B cell (primary cell): Measurements from ENCODE around the gene RRAGC. TPM values are rescaled to one million over a fixed set of nuclear protein-coding genes. Genes with fewer than 3 reads are reported as not detected.

ENCODE experiments used
- ATAC-seq: fragments of 200-7000 bp; cut with Tn5 transposase; one replicate; pipeline ENCODE4 v1.10.0; 2021; ENCODE audit warnings: low read depth, mild to moderate bottlenecking, moderate number of reproducible peaks, moderate library complexity
- CTCF ChIA-PET: fragments of 350-600 bp; sonication (Branson Sonifier 250); formaldehyde crosslinking; loops from one replicate; lab custom pipeline; 2021; ENCODE audit warnings: antibody characterized with exemption, inconsistent platforms; lab: Charles Lee
- POLR2A ChIA-PET: fragments of 350-600 bp; sonication (Branson Sonifier 250); formaldehyde crosslinking; loops from one replicate; lab custom pipeline; 2021; ENCODE audit warnings: antibody characterized with exemption; lab: Charles Lee
- DNase-seq: peaks from one replicate; pipeline ENCODE4 v3.0.0; 2013
- H2AFZ ChIP-seq: 2 replicates; pipeline ENCODE4 v1.6.1; 2012; ENCODE audit warnings: mild to moderate bottlenecking, low read depth, low read length; ENCODE audit not compliant: insufficient read depth, poor library complexity, severe bottlenecking
- H3K27ac ChIP-seq, 2 donors: 1 replicate in 1 of 2; 2 replicates in 1 of 2; pipeline ENCODE4 v1.5.1; 2012 to 2013; ENCODE audit warnings: low read length in 2 of 2, mild to moderate bottlenecking in 2 of 2, moderate library complexity in 1 of 2
- H3K27me3 ChIP-seq, 4 experiments: fragments of 200-600 bp in 1 of 4; sonication (generic) in 1 of 4; replicated peaks in 1 of 4; 1 replicate in 2 of 4; 2 replicates in 2 of 4; pipeline versions ENCODE4 v1.6.1 to v1.7.0; 2013 to 2016; ENCODE audit warnings: low read length in 3 of 4, mild to moderate bottlenecking in 2 of 4, mixed read lengths in 1 of 4, moderate library complexity in 1 of 4; ENCODE audit not compliant: insufficient read depth in 4 of 4, control insufficient read depth in 3 of 4; ENCODE audit errors: control extremely low read depth in 1 of 4
- H3K36me3 ChIP-seq, 2 experiments: replicated peaks in 1 of 2; 1 replicate in 1 of 2; 2 replicates in 1 of 2; pipeline versions ENCODE4 v1.6.1 to v1.7.1; 2013; ENCODE audit warnings: low read length in 1 of 2; ENCODE audit not compliant: insufficient read depth in 2 of 2, control insufficient read depth in 1 of 2; ENCODE audit errors: control extremely low read depth in 1 of 2, extremely low read depth in 1 of 2
- H3K4me1 ChIP-seq, 2 donors: fragments of 200-600 bp in 1 of 2; sonication (generic) in 1 of 2; 1 replicate in 1 of 2; 2 replicates in 1 of 2; pipeline versions ENCODE4 v1.5.1 to v1.6.1; 2013 to 2017; ENCODE audit warnings: low read length in 2 of 2; ENCODE audit not compliant: control insufficient read depth in 2 of 2, insufficient read depth in 2 of 2
- H3K4me2 ChIP-seq: replicated peaks from 2 replicates; pipeline ENCODE3; 2012; ENCODE audit warnings: mild to moderate bottlenecking, low read depth, low read length; ENCODE audit not compliant: poor library complexity, severe bottlenecking
- H3K4me3 ChIP-seq, 5 experiments: fragments of 200-600 bp in 1 of 5; sonication (generic) in 1 of 5; 1 replicate in 3 of 5; 2 replicates in 2 of 5; pipeline versions ENCODE4 v1.5.1 to v1.7.0; 2011 to 2016; ENCODE audit warnings: low read length in 4 of 5, mild to moderate bottlenecking in 4 of 5, low read depth in 2 of 5, control low read depth in 1 of 5, moderate library complexity in 1 of 5; ENCODE audit not compliant: insufficient read depth in 1 of 5; ENCODE audit errors: control extremely low read depth in 1 of 5, extremely low read depth in 1 of 5
- H3K79me2 ChIP-seq: fragments of 200-600 bp; sonication (generic); one replicate; pipeline ENCODE4 v1.6.0; 2016; ENCODE audit warnings: low read length; ENCODE audit not compliant: control insufficient read depth, insufficient read depth
- H3K9ac ChIP-seq: fragments of 200-600 bp; sonication (generic); 2 replicates; pipeline ENCODE4 v1.6.1; 2017; ENCODE audit warnings: mild to moderate bottlenecking, low read length, moderate library complexity
- H3K9me3 ChIP-seq, 3 donors: one replicate each; pipeline versions ENCODE4 v1.6.1 to v1.7.1; 2013; ENCODE audit warnings: low read length in 2 of 3; ENCODE audit not compliant: control insufficient read depth in 2 of 3, insufficient read depth in 1 of 3; ENCODE audit errors: control extremely low read depth in 1 of 3
- H4K20me1 ChIP-seq: 2 replicates; pipeline ENCODE4 v1.6.0; 2012; ENCODE audit warnings: mild to moderate bottlenecking, low read length; ENCODE audit not compliant: insufficient read depth, control insufficient read depth, poor library complexity, severe bottlenecking
- H3K27ac Mint-ChIP-seq: one replicate; pipeline ENCODE4 v1.8.0; 2021; ENCODE audit warnings: mixed read lengths
- H3K27me3 Mint-ChIP-seq: one replicate; pipeline ENCODE4 v1.8.0; 2021; ENCODE audit warnings: mixed read lengths
- H3K4me1 Mint-ChIP-seq: one replicate; pipeline ENCODE4 v1.8.0; 2021; ENCODE audit warnings: mixed read lengths
- H3K4me3 Mint-ChIP-seq: one replicate; pipeline ENCODE4 v1.8.0; 2021; ENCODE audit warnings: mixed read lengths
- H3K9me3 Mint-ChIP-seq: one replicate; pipeline ENCODE4 v1.8.0; 2022; ENCODE audit warnings: mixed read lengths; ENCODE audit not compliant: insufficient read depth
- CTCF ChIP-seq: fragments of 200-600 bp; IDR thresholded peaks from one replicate; pipeline ENCODE4 v1.8.0; 2022; ENCODE audit warnings: antibody characterized with exemption, mild to moderate bottlenecking
- EZH2 ChIP-seq: IDR thresholded peaks from 2 replicates; pipeline ENCODE4 v1.6.1; 2012; ENCODE audit warnings: borderline replicate concordance, low read depth, mild to moderate bottlenecking, moderate library complexity, low read length; ENCODE audit not compliant: insufficient read depth, poor library complexity, severe bottlenecking
- WGBS: methylation state at CpG from one replicate; pipeline ENCODE4 v1.1.5; 2013; ENCODE audit warnings: missing lambda C conversion rate; ENCODE audit not compliant: insufficient coverage; 5-methylcytosine and 5-hydroxymethylcytosine counted together
- intact Hi-C: fragments of 100-400 bp; cut with micrococcal nuclease; formaldehyde crosslinking; loops from one replicate; pipeline ENCODE4 v1.10.0; 2022
- polyA plus RNA-seq: library from polyadenylated mRNA; depleted of rRNA; stranded (reverse); fragments of >200 nt; gene quantifications from 2 replicates; pipeline ENCODE4 v1.2.3, GENCODE V29; 2012
- total RNA-seq, 2 donors: library from RNA; stranded (reverse); fragments of 120-200 nt in 1 of 2; gene quantifications; 1 replicate in 1 of 2; 2 replicates in 1 of 2; pipeline versions ENCODE4 v1.2.3 to v1.2.4, GENCODE V29; 2013 to 2022

Gene RRAGC
- total and polyA plus RNA-seq, 2 donors (not counting 1 experiment from before 2014, with no cell fraction given): 11.4 to 37.6 TPM

GRCh38 chr1:38832370-38832734, 27.2 kb downstream of the RRAGC start:
- Histone ChIP-seq H3K4me2 (no peak overlapping the region), H3K27me3 (peaks cover 0 to 9% (median 8%) of the 10 kb centered on the region in 4 experiments), H3K9me3 (no peaks in the 10 kb centered on the region), H2AFZ (no peak overlapping the region), H4K20me1 (no peaks in the 10 kb centered on the region), H3K36me3 (no peaks in the 10 kb centered on the region), H3K79me2 (no peaks in the 10 kb centered on the region), H3K9ac (no peak overlapping the region), H3K4me1 (no peaks in the 10 kb centered on the region), H3K27ac (no peak overlapping the region), H3K4me3 (no peak overlapping the region)
- Mint-ChIP-seq H3K4me3 (no peak overlapping the region), H3K27ac (no peak overlapping the region), H3K27me3 (peaks cover 17% of the 10 kb centered on the region), H3K9me3 (no peaks in the 10 kb centered on the region), H3K4me1 (peaks cover 2% of the 10 kb centered on the region)
- CTCF ChIA-PET: interaction anchor here (0.5 to 4.6 kb wide), 3 partner anchors 10 to 803 kb away, joined by 3 to 38 read pairs (median 3); no protein-coding TSS in a partner anchor
- ATAC-seq (no peak), DNase-seq (no peak)
- POLR2A ChIA-PET: no interaction called here
- intact Hi-C loops: no loop called here
- 77% methylated on average over 1 of the region's 3 CpGs for WGBS
- TF ChIP-seq EZH2 (no peak), CTCF (no peak)

DNA sequence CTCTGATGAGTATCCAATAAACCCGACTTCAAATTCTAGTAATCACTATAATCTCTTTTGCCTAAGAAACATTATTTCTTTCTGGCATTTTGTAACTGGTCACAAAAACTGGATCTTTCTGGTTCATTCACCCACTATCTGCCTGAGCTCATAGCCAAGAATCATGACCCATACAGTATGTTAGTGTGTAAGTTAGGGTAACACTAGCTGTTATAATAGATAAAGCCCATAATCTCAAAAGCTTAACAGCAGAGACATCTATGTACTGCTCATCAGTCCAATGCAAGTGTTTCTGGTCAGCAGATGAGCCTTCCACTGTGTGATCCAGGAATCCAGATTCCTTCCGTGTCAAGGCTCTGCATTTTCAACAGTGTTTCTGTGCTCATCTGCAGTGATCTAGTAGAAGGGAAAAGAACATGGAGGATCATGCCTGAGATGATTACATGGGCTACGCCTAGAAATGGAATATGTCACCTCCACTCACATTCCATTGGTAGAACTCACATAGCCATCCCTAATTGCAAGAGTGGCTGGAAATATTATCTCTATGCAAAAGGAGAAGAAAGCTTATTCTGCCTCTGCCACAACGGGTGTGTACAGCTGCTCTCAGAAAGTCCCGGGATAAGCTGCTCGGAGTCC, 27.7 kb downstream of the RRAGC start:
- TF ChIP-seq CTCF (no peak), EZH2 (no peak)
- H3K4me1 ChIP-seq: no peaks in the 10 kb centered on the region
- intact Hi-C loops: no loop called here
- no peak overlapping the region for H3K4me3 ChIP-seq
- ATAC-seq (no peak), DNase-seq (no peak)
- H3K9ac ChIP-seq: no peak overlapping the region
- no peaks in the 10 kb centered on the region for H3K9me3 ChIP-seq
- Mint-ChIP-seq H3K27ac (no peak overlapping the region), H3K9me3 (no peaks in the 10 kb centered on the region), H3K4me1 (peaks cover 2% of the 10 kb centered on the region), H3K4me3 (no peak overlapping the region), H3K27me3 (peaks cover 22% of the 10 kb centered on the region)
- H3K4me2 ChIP-seq: no peak overlapping the region
- no peaks in the 10 kb centered on the region for H4K20me1 ChIP-seq
- no peak overlapping the region for H3K27ac ChIP-seq
- H3K27me3 ChIP-seq: peaks cover 0 to 9% (median 8%) of the 10 kb centered on the region in 4 experiments
- H3K79me2 ChIP-seq: no peaks in the 10 kb centered on the region
- H2AFZ ChIP-seq: no peak overlapping the region
- CTCF ChIA-PET: interaction anchor here (0.7 to 4.6 kb wide), 2 partner anchors 10 to 223 kb away, joined by 3 to 38 read pairs; no protein-coding TSS in a partner anchor
- POLR2A ChIA-PET: no interaction called here
- WGBS: 89% methylated on average over 5 of the region's 6 CpGs
- no peaks in the 10 kb centered on the region for H3K36me3 ChIP-seq
